Erythroblast (primary cell): Measurements from ENCODE around the gene AKT3.

ENCODE experiments used
- GATA1 ChIP-seq: IDR thresholded peaks from 2 replicates; pipeline ENCODE4 v1.6.1; 2011; ENCODE audit warnings: low read depth, mild to moderate bottlenecking, control low read depth, low read length, moderate library complexity
- POLR2A ChIP-seq: IDR thresholded peaks from 2 replicates; pipeline ENCODE4 v1.6.1; 2011; ENCODE audit warnings: mild to moderate bottlenecking, low read length

- TF ChIP-seq POLR2A (no peak), GATA1 (no peak)
These were observed 7.0 kb downstream of the AKT3 start for GRCh38 chr1:243842978-243843511.
